ENCODE data around the gene C1orf21. TPM values are rescaled to one million over a fixed set of nuclear protein-coding genes. Genes with fewer than 3 reads are reported as not detected.

Gene C1orf21
- polyA plus RNA-seq, 1 of the 3 experiments (the other 2 are of a cell fraction) = 4.8 TPM

DNA sequence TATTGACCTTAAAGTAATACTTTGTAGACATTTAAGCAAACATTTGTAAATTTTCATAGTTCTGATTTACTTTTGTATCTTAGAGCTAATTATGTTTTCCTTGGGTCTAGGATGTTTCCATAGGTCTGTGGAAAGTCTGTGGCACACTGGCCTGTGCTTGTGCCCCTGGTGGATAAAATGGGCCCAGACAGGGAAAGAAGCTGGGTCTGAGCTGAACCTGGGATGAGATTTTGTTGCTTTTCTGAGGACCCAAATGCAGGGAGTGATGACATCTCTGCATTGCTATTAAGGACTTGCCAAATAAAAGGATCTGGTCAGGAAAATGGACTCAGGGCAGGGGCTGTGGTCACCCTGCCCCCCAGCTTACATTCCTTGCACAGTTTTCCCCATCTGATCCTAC lies 41.8 kb downstream of the C1orf21 start:
- H3K9me2 ChIP-seq = no peaks in the 10 kb centered on the region
- no peaks in the 10 kb centered on the region for H3K79me2 ChIP-seq (ENCODE audit: insufficient read depth)
- no peak overlapping the region for H2AFZ ChIP-seq (ENCODE audit: low read depth)
- no peaks in the 10 kb centered on the region for H4K20me1 ChIP-seq (ENCODE audit: insufficient read depth)
- ChIA-PET CTCF (interaction anchor here (1.3 kb wide), 1 partner anchor 12 kb away, joined by 3 read pairs; no protein-coding TSS in a partner anchor), POLR2A (no interaction called here)
- H3K9me3 ChIP-seq = no peaks in the 10 kb centered on the region
- H3F3A ChIP-seq (replicated peaks; ENCODE audit: insufficient read depth) = no peaks in the 10 kb centered on the region
- DNase-seq = no peak
- H3K36me3 ChIP-seq (replicated peaks in 1 of 2; ENCODE audit: control insufficient read depth in 1 of 2, insufficient read depth in 2 of 2, low read length in 1 of 2) = no peaks in the 10 kb centered on the region
- H3K4me3 ChIP-seq (ENCODE audit: low read depth in 2 of 2, low read length in 1 of 2) = no peak overlapping the region
- no peak overlapping the region for H3K27ac ChIP-seq (ENCODE audit: low read depth in 2 of 2, low read length in 1 of 2)
- TF ChIP-seq NFIC (IDR thresholded peaks at IDR 0.05; ENCODE audit: borderline replicate concordance) (no peak), RFX5 (IDR thresholded peaks at IDR 0.05; ENCODE audit: low read length) (no peak), NRF1 (IDR thresholded peaks at IDR 0.05; ENCODE audit: low read depth, low read length) (no peak), SMC3 (IDR thresholded peaks at IDR 0.05; ENCODE audit: low read depth, low read length) (no peak), FOSL2 (IDR thresholded peaks at IDR 0.05; ENCODE audit: borderline replicate concordance, low read depth) (no peak), FOXM1 (IDR thresholded peaks at IDR 0.05; ENCODE audit: low read depth) (no peak), GABPA (IDR thresholded peaks at IDR 0.05; ENCODE audit: low read depth) (no peak), GATA2 (CRISPR knock-in tag; IDR thresholded peaks at IDR 0.05) (no peak), TEAD4 (IDR thresholded peaks at IDR 0.05; ENCODE audit: borderline replicate concordance, insufficient read depth) (no peak), YY1 (IDR thresholded peaks at IDR 0.05; ENCODE audit: low read depth) (no peak), RXRA (IDR thresholded peaks at IDR 0.05; ENCODE audit: borderline replicate concordance, low read depth) (no peak), MXI1 (IDR thresholded peaks at IDR 0.05; ENCODE audit: low read depth, low read length) (no peak), RAD21 (IDR thresholded peaks at IDR 0.05; ENCODE audit: low read length) (no peak), JUND (IDR thresholded peaks at IDR 0.05) (no peak), TCF12 (IDR thresholded peaks at IDR 0.05) (no peak), CTCF (IDR thresholded peaks at IDR 0.05) (no peak), MAX (IDR thresholded peaks at IDR 0.05; ENCODE audit: low read depth) (no peak)
- TF ChIP-seq, protein P1, sequence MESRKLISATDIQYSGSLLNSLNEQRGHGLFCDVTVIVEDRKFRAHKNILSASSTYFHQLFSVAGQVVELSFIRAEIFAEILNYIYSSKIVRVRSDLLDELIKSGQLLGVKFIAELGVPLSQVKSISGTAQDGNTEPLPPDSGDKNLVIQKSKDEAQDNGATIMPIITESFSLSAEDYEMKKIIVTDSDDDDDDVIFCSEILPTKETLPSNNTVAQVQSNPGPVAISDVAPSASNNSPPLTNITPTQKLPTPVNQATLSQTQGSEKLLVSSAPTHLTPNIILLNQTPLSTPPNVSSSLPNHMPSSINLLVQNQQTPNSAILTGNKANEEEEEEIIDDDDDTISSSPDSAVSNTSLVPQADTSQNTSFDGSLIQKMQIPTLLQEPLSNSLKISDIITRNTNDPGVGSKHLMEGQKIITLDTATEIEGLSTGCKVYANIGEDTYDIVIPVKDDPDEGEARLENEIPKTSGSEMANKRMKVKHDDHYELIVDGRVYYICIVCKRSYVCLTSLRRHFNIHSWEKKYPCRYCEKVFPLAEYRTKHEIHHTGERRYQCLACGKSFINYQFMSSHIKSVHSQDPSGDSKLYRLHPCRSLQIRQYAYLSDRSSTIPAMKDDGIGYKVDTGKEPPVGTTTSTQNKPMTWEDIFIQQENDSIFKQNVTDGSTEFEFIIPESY (IDR thresholded peaks at IDR 0.05; ENCODE audit: borderline replicate concordance, low read depth) = no peak
- TF ChIP-seq, protein P2, sequence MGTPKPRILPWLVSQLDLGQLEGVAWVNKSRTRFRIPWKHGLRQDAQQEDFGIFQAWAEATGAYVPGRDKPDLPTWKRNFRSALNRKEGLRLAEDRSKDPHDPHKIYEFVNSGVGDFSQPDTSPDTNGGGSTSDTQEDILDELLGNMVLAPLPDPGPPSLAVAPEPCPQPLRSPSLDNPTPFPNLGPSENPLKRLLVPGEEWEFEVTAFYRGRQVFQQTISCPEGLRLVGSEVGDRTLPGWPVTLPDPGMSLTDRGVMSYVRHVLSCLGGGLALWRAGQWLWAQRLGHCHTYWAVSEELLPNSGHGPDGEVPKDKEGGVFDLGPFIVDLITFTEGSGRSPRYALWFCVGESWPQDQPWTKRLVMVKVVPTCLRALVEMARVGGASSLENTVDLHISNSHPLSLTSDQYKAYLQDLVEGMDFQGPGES (IDR thresholded peaks at IDR 0.05; ENCODE audit: low read depth, low read length) = no peak
- TF ChIP-seq, protein P3, sequence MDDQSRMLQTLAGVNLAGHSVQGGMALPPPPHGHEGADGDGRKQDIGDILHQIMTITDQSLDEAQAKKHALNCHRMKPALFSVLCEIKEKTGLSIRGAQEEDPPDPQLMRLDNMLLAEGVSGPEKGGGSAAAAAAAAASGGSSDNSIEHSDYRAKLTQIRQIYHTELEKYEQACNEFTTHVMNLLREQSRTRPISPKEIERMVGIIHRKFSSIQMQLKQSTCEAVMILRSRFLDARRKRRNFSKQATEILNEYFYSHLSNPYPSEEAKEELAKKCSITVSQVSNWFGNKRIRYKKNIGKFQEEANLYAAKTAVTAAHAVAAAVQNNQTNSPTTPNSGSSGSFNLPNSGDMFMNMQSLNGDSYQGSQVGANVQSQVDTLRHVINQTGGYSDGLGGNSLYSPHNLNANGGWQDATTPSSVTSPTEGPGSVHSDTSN (IDR thresholded peaks at IDR 0.05) = no peak
- H3K27me3 ChIP-seq (ENCODE audit: insufficient read depth) = no peaks in the 10 kb centered on the region
- H3K9ac ChIP-seq = no peak overlapping the region
- H3K4me2 ChIP-seq = no peak overlapping the region
- H3K4me1 ChIP-seq (ENCODE audit: control insufficient read depth in 1 of 2, insufficient read depth in 2 of 2, low read depth in 1 of 2, low read length in 1 of 2) = no peaks in the 10 kb centered on the region; a peak in 2 of 4 replicates

Measured in SK-N-SH (cell line).